Trophoblast cell (in vitro differentiated cells and primary cell): Measurements from ENCODE around the gene OR5K1.

Experiments used
- DNase-seq, 2 donors: peaks; one replicate each; pipeline ENCODE4 v3.0.0-alpha.2; 2016
- H2AFZ ChIP-seq: 2 replicates; pipeline ENCODE4 v1.6.1; 2013; ENCODE audit warnings: low read length, moderate library complexity, mild to moderate bottlenecking; ENCODE audit not compliant: insufficient read depth, poor library complexity
- H2AK5ac ChIP-seq: 2 replicates; pipeline ENCODE4 v1.6.1; 2013; ENCODE audit warnings: mild to moderate bottlenecking, low read length
- H2BK120ac ChIP-seq: 2 replicates; pipeline ENCODE4 v1.6.1; 2013; ENCODE audit warnings: low read length, mild to moderate bottlenecking, moderate library complexity; ENCODE audit not compliant: insufficient read depth, poor library complexity
- H2BK12ac ChIP-seq: 2 replicates; pipeline ENCODE4 v1.6.1; 2013; ENCODE audit warnings: mild to moderate bottlenecking, low read length, moderate library complexity
- H2BK5ac ChIP-seq: 2 replicates; pipeline ENCODE4 v1.6.1; 2013; ENCODE audit warnings: low read length, low read depth, moderate library complexity, mild to moderate bottlenecking; ENCODE audit not compliant: poor library complexity
- H3K14ac ChIP-seq: 2 replicates; pipeline ENCODE4 v1.6.1; 2013; ENCODE audit warnings: mild to moderate bottlenecking, low read length
- H3K18ac ChIP-seq: 2 replicates; pipeline ENCODE4 v1.6.1; 2013; ENCODE audit warnings: mild to moderate bottlenecking, low read length
- H3K23ac ChIP-seq: 2 replicates; pipeline ENCODE4 v1.6.1; 2013; ENCODE audit warnings: low read length
- H3K27ac ChIP-seq: 2 replicates; pipeline ENCODE4 v1.5.1; 2013; ENCODE audit warnings: low read depth, mild to moderate bottlenecking, inconsistent platforms, low read length, moderate library complexity
- H3K27me3 ChIP-seq: 2 replicates; pipeline ENCODE4 v1.6.1; 2013; ENCODE audit warnings: inconsistent platforms, mild to moderate bottlenecking, low read length, moderate library complexity; ENCODE audit not compliant: insufficient read depth
- H3K36me3 ChIP-seq, 2 experiments: 1 replicate in 1 of 2; 2 replicates in 1 of 2; pipeline ENCODE4 v1.6.1; 2013; ENCODE audit warnings: low read length in 2 of 2, mild to moderate bottlenecking in 2 of 2, moderate library complexity in 1 of 2; ENCODE audit not compliant: insufficient read depth in 2 of 2, control insufficient read depth in 1 of 2
- H3K4ac ChIP-seq: 2 replicates; pipeline ENCODE4 v1.6.1; 2013; ENCODE audit warnings: low read depth, mild to moderate bottlenecking, low read length, moderate library complexity
- H3K4me1 ChIP-seq, 2 experiments: 1 replicate in 1 of 2; 2 replicates in 1 of 2; pipeline ENCODE4 v1.6.1; 2013; ENCODE audit warnings: low read length in 2 of 2, mild to moderate bottlenecking in 2 of 2, moderate library complexity in 1 of 2; ENCODE audit not compliant: insufficient read depth in 2 of 2, control insufficient read depth in 1 of 2
- H3K4me2 ChIP-seq: 2 replicates; pipeline ENCODE4 v1.6.1; 2013; ENCODE audit warnings: inconsistent platforms, mild to moderate bottlenecking, low read length, moderate library complexity
- H3K4me3 ChIP-seq: 2 replicates; pipeline ENCODE4 v1.5.1; 2013; ENCODE audit warnings: mild to moderate bottlenecking, low read depth, low read length, inconsistent platforms
- H3K79me1 ChIP-seq: one replicate; pipeline ENCODE4 v1.6.1; 2013; ENCODE audit warnings: low read length
- H3K79me2 ChIP-seq: 2 replicates; pipeline ENCODE4 v1.6.1; 2013; ENCODE audit warnings: low read length, mild to moderate bottlenecking; ENCODE audit not compliant: control insufficient read depth, insufficient read depth, poor library complexity
- H3K9ac ChIP-seq: 2 replicates; pipeline ENCODE4 v1.6.1; 2013; ENCODE audit warnings: mild to moderate bottlenecking, low read length
- H3K9me3 ChIP-seq: 2 replicates; pipeline ENCODE4 v1.6.1; 2013; ENCODE audit warnings: low read depth, mild to moderate bottlenecking, control low read depth, inconsistent platforms, low read length; ENCODE audit not compliant: insufficient read depth
- H4K12ac ChIP-seq: 2 replicates; pipeline ENCODE4 v1.6.1; 2013; ENCODE audit warnings: low read depth, mild to moderate bottlenecking, low read length, moderate library complexity
- H4K8ac ChIP-seq: 2 replicates; pipeline ENCODE4 v1.6.1; 2013; ENCODE audit warnings: low read depth, mild to moderate bottlenecking, low read length, moderate library complexity
- H4K91ac ChIP-seq: one replicate; pipeline ENCODE4 v1.6.1; 2013; ENCODE audit warnings: low read depth, mild to moderate bottlenecking, low read length, moderate library complexity
- WGBS: extraction: QIAGEN DNeasy Blood & Tissue Kit; methylation state at CpG from one replicate; pipeline ENCODE4 v1.1.7; 2013; ENCODE audit warnings: missing lambda C conversion rate; ENCODE audit not compliant: insufficient read length, insufficient coverage; ENCODE audit errors: extremely low coverage; 5-methylcytosine and 5-hydroxymethylcytosine counted together

The OR5K1 gene

GRCh38 chr3:98501863-98502576 lies 39.0 kb downstream of the OR5K1 start:
- no CpG with 5 or more reads among the region's 5 CpGs for WGBS
- H2BK120ac ChIP-seq: no peak overlapping the region

GRCh38 chr3:98504539-98504938 lies 41.5 kb downstream of the OR5K1 start:
- H3K27ac ChIP-seq: no peak overlapping the region
- no peak overlapping the region for H4K91ac ChIP-seq
- H2AK5ac ChIP-seq: no peak overlapping the region
- H3K4me2 ChIP-seq: no peak overlapping the region
- H3K9ac ChIP-seq: no peak overlapping the region
- no peak overlapping the region for H3K18ac ChIP-seq
- H2BK5ac ChIP-seq: no peak overlapping the region
- H4K12ac ChIP-seq: no peak overlapping the region
- H3K4me3 ChIP-seq: no peak overlapping the region
- H3K4ac ChIP-seq: no peak overlapping the region
- no peak overlapping the region for H3K23ac ChIP-seq
- no peaks in the 10 kb centered on the region for H3K79me2 ChIP-seq
- no peak overlapping the region for H4K8ac ChIP-seq
- DNase-seq: no peak
- no CpG with 5 or more reads among the region's 4 CpGs for WGBS
- H3K36me3 ChIP-seq: no peaks in the 10 kb centered on the region
- no peaks in the 10 kb centered on the region for H3K27me3 ChIP-seq
- H2BK120ac ChIP-seq: no peak overlapping the region
- H3K79me1 ChIP-seq: no peaks in the 10 kb centered on the region
- no peak overlapping the region for H2AFZ ChIP-seq
- H3K4me1 ChIP-seq: no peaks in the 10 kb centered on the region
- no peak overlapping the region for H2BK12ac ChIP-seq
- H3K14ac ChIP-seq: no peak overlapping the region
- H3K9me3 ChIP-seq: no peaks in the 10 kb centered on the region

More at GRCh38 chr3:98501863-98502576, 39.0 kb downstream of the OR5K1 start:
- H3K79me1 ChIP-seq: no peaks in the 10 kb centered on the region
- no peaks in the 10 kb centered on the region for H3K4me1 ChIP-seq
- H3K4me3 ChIP-seq: no peak overlapping the region
- H3K79me2 ChIP-seq: no peaks in the 10 kb centered on the region
- H3K9me3 ChIP-seq: no peaks in the 10 kb centered on the region
- H4K91ac ChIP-seq: no peak overlapping the region
- no peak overlapping the region for H3K14ac ChIP-seq
- H2BK12ac ChIP-seq: no peak overlapping the region
- no peak overlapping the region for H2AK5ac ChIP-seq
- no peak for DNase-seq
- H4K8ac ChIP-seq: no peak overlapping the region
- no peak overlapping the region for H3K4me2 ChIP-seq
- no peak overlapping the region for H3K18ac ChIP-seq
- H3K4ac ChIP-seq: no peak overlapping the region
- H3K27me3 ChIP-seq: no peaks in the 10 kb centered on the region
- H3K36me3 ChIP-seq: no peaks in the 10 kb centered on the region
- H3K9ac ChIP-seq: no peak overlapping the region
- H2AFZ ChIP-seq: no peak overlapping the region
- H4K12ac ChIP-seq: no peak overlapping the region
- H3K27ac ChIP-seq: no peak overlapping the region
- H2BK5ac ChIP-seq: no peak overlapping the region
- H3K23ac ChIP-seq: no peak overlapping the region

- Histone ChIP-seq H3K4me2 (no peak overlapping the region), H2BK12ac (no peak overlapping the region), H4K12ac (no peak overlapping the region), H3K4ac (no peak overlapping the region), H2AK5ac (no peak overlapping the region), H2BK5ac (no peak overlapping the region), H3K79me2 (no peaks in the 10 kb centered on the region), H3K36me3 (no peaks in the 10 kb centered on the region), H3K4me1 (no peaks in the 10 kb centered on the region), H4K8ac (no peak overlapping the region), H3K9me3 (no peaks in the 10 kb centered on the region), H3K79me1 (no peaks in the 10 kb centered on the region), H4K91ac (no peak overlapping the region), H2BK120ac (no peak overlapping the region), H3K23ac (no peak overlapping the region), H3K9ac (no peak overlapping the region), H2AFZ (no peak overlapping the region), H3K27me3 (no peaks in the 10 kb centered on the region), H3K27ac (no peak overlapping the region), H3K18ac (no peak overlapping the region), H3K14ac (no peak overlapping the region), H3K4me3 (no peak overlapping the region)
- 100% methylated on average over 1 of the region's 2 CpGs for WGBS
- no peak for DNase-seq
Observed at GRCh38 chr3:98508582-98508981, 45.6 kb downstream of the OR5K1 start.

GRCh38 chr3:98512576-98512975 lies 49.6 kb downstream of the OR5K1 start:
- Histone ChIP-seq H3K9me3 (no peaks in the 10 kb centered on the region), H2AFZ (no peak overlapping the region), H3K14ac (no peak overlapping the region), H2BK120ac (no peak overlapping the region), H3K36me3 (peaks cover 2 to 5% of the 10 kb centered on the region in 2 experiments), H3K79me2 (no peaks in the 10 kb centered on the region), H4K12ac (no peak overlapping the region), H3K9ac (no peak overlapping the region), H2AK5ac (no peak overlapping the region), H3K27ac (no peak overlapping the region), H4K91ac (no peak overlapping the region), H3K27me3 (no peaks in the 10 kb centered on the region), H4K8ac (no peak overlapping the region), H2BK12ac (no peak overlapping the region), H3K4me2 (no peak overlapping the region), H3K18ac (no peak overlapping the region), H3K4me3 (no peak overlapping the region), H3K23ac (no peak overlapping the region), H2BK5ac (no peak overlapping the region), H3K79me1 (no peaks in the 10 kb centered on the region), H3K4ac (no peak overlapping the region), H3K4me1 (no peaks in the 10 kb centered on the region)
- no CpG with 5 or more reads among the region's 4 CpGs for WGBS
- peak; percentile 44 to 65 for DNase-seq
